ENCODE measurements around the gene FAM200B.
A peak's percentile ranks its signal among the peaks of the same experiment; 100 is the strongest.

Gene FAM200B

GRCh38 chr4:15668566-15669435, 12.8 kb upstream of the FAM200B start:
- DNase-seq (ENCODE audit: low spot score) = no peak

GRCh38 chr4:15670576-15670975, 11.1 kb upstream of the FAM200B start:
- no peak for DNase-seq (ENCODE audit: low spot score)

DNA sequence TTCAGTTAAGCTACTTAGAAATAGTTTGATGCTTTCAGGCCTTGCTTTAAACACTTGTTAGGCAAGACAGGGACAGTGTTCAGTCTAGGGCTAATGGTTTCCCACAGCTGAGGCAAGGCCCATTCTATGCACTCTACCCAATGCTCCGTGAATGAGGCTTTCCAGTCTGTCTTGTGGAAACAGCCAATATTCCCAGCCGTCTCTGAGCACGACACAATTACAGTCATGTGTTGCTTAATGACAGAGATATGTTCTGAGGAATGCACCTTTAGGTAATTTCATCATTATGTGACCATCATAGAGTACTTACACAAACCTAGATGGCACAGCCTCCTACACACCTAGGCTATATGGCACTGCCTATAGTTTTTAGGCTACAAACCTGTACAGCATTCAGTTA, 9.5 kb upstream of the FAM200B start:
- no peak for DNase-seq (ENCODE audit: low spot score)

GRCh38 chr4:15673337-15673736, 8.3 kb upstream of the FAM200B start:
- no peak for DNase-seq (ENCODE audit: low spot score)

DNA sequence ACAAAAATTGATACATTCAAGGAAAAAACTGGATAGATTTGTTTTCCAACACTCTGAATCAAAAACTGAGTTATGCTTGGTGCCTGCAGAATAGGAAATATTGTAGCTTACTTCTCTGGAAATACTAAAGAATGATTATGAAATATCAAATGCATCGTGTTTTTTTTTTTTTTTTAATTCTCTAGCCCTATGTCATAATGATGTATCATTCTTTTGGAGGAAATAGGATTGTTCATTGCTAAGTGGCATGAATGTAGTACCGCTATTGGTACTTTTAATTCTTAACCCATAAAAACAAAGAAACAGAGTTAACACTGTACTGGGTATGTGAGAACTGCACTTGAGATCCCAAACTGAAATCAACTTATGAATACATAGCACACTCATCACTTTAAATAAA, 7.6 kb upstream of the FAM200B start:
- no peak for DNase-seq (ENCODE audit: low spot score)

- no peak for DNase-seq (ENCODE audit: low spot score)
Observed at GRCh38 chr4:15674926-15675325, 6.7 kb upstream of the FAM200B start.

- no peak for DNase-seq (ENCODE audit: low spot score)
Observed at GRCh38 chr4:15675356-15675755, 6.3 kb upstream of the FAM200B start.

DNA sequence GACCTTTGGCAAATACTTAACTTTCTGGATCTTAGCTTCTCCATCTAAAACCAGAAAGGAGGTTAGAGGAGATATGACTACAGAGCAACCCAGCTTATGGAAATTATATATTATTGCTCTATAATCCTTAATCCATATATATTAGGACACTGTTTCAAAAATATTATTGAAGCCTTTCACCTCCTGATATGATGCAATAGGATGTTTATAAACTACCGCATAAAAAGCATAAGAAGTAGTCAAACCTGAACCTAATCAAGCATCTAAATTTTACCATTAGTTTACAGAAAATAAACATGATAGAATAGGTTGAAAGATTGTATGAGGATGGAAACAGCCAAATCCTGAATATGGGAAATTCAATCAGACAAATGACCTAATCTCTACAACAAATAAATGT, 5.6 kb upstream of the FAM200B start:
- no peak for DNase-seq (ENCODE audit: low spot score)

DNA sequence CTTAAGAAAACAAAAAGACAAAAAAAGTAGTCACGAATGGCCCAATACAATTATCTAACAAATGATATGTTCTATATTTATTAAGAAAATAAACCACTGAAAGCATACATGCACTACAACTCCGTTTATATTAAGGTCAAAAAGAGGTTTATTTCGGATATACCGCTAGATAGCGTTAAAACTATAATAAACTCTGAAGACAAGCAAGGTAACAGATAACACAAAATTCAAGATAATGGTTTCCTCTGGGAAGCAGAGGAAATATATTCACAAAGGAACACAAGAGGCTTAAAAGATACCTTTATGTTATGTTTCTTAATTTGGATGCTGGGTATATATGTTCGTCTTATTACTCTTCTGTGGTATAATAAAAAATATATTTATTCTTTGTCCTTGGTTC, 4.7 kb upstream of the FAM200B start:
- DNase-seq (ENCODE audit: low spot score) = no peak

DNA sequence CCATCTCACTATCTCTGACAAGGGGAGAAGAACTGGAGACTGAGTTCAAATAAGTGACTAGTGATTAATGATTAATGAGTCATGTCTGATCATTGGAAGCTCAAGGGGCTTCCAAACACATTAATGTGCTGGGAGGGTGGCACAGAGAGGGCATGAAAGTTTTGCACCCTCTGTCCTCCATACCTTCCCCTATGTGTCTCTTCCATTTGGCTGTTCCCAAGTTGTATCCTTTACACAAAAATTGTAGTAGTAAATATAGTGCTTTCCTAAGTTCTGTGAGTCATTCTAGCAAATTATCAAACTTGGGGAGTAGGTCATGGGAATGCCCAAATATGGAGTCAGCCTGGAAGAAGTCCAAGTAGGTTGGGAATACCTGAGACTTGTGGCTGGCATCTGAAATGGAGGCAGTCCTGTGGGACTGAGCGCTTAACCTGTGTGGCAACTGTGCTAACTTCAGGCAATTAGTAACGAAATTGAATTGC, 4.1 kb upstream of the FAM200B start:
- DNase-seq (ENCODE audit: low spot score) = no peak

DNA sequence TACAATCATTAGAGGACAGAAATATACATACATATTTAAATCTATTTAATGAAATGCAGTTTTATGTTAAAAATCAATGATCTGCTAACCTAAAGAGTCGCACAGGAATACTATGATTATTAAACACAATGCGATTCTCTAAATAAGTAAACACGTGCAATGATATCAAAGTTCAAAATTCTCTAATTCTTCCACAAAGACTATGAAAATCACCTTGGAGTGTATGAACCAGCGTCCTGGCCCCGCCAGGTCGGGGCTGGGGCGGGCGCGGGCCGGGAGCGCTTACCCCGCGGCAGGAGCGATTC, 608 bp upstream of the FAM200B start:
- DNase-seq (ENCODE audit: low spot score) = no peak

- peak; percentile 7 for DNase-seq (ENCODE audit: low spot score)
Observed at GRCh38 chr4:15682242-15683142, 865 bp downstream of the FAM200B start.

- no peak for DNase-seq (ENCODE audit: low spot score)
Observed at GRCh38 chr4:15683143-15683495, 1.5 kb downstream of the FAM200B start.

DNA sequence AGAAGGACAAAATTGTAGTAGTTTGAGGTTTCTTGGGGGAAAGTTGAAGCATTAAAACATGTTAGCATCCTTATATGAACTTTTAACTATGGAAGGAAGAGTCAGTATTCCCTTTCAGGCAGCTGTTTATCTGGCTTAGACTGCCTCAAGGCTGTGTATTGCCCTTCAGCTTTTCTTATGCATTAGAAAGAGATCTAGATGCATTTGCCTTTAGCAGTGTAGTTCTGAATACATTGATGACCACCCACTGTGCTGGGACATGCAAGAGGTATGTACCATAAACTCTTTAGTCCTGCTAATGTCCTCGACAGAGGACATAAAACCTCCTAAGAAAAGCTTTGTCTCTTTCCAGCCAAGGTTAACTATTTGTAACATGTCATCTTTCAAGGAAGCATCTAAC, 2.9 kb downstream of the FAM200B start:
- DNase-seq (ENCODE audit: low spot score) = no peak

DNA sequence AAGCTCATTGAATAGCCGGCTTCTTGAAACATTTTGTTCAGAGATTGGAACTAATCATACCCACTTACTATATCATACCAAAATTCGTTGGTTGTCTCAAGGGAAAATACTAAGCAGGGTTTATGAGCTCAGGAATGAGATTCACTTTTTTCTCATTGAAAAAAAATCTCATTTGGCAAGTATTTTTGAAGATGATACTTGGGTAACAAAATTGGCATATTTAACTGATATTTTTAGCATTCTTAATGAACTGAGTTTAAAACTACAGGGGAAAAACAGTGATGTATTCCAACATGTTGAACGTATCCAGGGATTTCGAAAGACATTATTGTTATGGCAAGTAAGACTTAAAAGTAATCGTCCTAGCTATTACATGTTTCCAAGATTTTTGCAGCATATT, 6.4 kb downstream of the FAM200B start:
- no peak for DNase-seq (ENCODE audit: low spot score)

DNA sequence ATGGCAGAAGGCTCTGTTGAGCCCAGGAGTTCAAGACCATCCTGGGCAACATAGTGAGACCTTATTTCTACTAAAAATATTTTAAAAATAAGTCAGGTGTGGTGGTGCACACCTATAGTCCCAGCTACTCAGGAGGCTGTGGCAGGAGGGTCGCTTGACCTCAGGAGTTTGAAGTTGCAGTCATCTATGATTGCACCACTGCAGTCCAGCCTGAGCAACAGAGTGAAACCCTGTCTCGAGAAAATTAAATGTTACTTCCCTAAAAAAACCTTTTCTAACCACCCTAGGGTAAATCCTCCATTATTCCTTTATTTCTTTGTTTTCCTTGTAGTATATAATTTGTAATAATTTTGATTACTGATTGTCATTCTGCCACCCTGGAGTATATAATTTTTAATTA, 7.9 kb downstream of the FAM200B start:
- DNase-seq (ENCODE audit: low spot score) = no peak

DNA sequence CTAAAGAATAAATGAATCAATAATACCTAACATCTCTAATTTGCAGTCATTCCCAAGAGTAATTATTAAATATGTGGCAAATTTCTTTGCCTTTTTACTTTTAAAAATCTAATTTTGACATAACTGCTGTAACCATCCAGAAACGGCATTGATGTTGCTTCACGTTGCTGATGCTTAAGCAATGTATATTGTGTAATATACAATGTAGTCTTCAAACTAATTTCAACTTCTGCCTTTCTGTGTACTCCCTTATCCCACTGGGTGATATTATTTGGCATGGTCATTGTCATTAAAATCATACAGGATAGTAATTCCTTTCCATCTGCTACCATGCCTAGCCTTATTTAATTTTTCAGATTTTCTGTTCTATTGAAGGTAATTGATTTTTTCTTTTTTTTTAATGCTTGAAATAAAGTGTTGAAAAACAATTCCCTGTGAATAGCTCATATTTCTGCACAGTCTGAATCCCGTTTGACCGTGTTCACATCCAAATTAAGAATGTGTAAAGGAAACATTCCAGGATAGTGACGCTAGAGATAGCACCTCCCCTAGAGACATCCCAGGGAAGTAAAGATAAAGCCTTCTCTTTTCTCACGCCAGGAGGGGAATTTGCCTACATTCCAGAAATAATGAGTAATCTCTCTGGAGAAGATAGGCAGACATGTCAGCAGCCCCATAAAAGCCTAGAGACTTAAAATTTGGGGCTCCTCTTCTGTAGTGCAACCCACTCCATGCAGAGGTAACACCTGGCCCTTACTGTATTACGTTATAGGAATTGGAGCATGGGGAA, 8.6 kb downstream of the FAM200B start:
- DNase-seq (ENCODE audit: low spot score) = no peak

DNA sequence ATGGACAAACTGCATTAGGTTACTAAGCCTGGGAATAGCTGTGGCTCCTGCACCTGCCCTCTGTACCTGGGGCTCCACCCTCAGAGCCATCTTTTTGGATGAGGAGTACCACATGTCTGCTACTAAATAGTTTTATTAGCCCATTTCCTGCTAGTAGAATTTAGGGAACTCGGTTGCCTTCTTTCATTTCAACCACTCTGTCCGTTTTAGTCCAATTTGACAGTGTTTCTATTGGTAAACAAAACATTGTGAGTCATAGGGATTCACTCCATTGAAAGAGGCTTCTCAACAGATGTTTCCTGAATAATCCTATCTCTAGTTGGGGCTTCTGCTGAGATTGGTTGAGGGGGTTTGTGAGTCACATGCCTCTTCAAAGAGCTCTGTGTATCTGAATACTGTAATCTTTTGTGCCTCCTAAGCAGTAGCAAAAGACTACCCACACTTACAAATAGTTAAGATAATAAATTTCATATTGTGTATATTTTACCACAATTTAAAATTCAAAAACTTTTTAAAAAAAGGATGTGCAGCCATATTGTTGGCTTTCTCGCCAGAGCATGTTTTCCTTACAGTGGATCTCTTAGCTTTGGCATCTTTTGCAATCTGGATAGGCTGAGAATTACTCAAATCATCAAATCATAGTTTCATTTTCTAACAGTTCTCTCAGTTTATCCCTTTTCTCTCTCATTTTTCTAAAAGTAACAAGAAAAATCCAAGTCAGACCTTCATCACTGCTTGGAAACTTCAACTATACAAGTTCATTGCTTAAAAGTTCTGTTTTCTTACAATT, 9.9 kb downstream of the FAM200B start:
- no peak for DNase-seq (ENCODE audit: low spot score)

- no peak for DNase-seq (ENCODE audit: low spot score)
Observed at GRCh38 chr4:15692602-15693001, 11.0 kb downstream of the FAM200B start.

- no peak for DNase-seq (ENCODE audit: low spot score)
Observed at GRCh38 chr4:15694431-15694830, 12.8 kb downstream of the FAM200B start.

- DNase-seq (ENCODE audit: low spot score) = no peak
Observed at GRCh38 chr4:15695240-15695699, 13.6 kb downstream of the FAM200B start.

GRCh38 chr4:15695729-15696128, 14.1 kb downstream of the FAM200B start:
- no peak for DNase-seq (ENCODE audit: low spot score)

All from activated CD4-positive, alpha-beta T cell treated with anti-CD3 and anti-CD28 coated beads, Interleukin-2, Interleukin-4, amounts not matched to agents 100 ng/mL and 50 ng/mL, durations not matched to agents 16 hours and 8 hours (primary cell).